Activated CD4-positive, alpha-beta T cell treated with anti-CD3 and anti-CD28 coated beads, Interleukin-2, amount 50 U/mL, for 1 hour (primary cell): Measurements from ENCODE around the gene SYNE2.
"Not testable (repeated sequence)": the region's sequence is repeated elsewhere in the genome, so short reads cannot be mapped to it uniquely, and the experiment has no call there.

ENCODE experiments used
- DNase-seq: peaks from one replicate; pipeline ENCODE4 v3.0.0-alpha.2; 2020

The SYNE2 gene

GRCh38 chr14:64035143-64035542, 182.3 kb downstream of the SYNE2 start:
- DNase-seq, result no peak

GRCh38 chr14:64037869-64038745, 185.3 kb downstream of the SYNE2 start:
- not testable (repeated sequence) for DNase-seq

- no peak for DNase-seq
Measured at GRCh38 chr14:64038841-64039542, 186.2 kb downstream of the SYNE2 start.

GRCh38 chr14:64040044-64040443, 187.2 kb downstream of the SYNE2 start:
- DNase-seq, result no peak

GRCh38 chr14:64043296-64043695, 190.5 kb downstream of the SYNE2 start:
- not testable (repeated sequence) for DNase-seq

- DNase-seq, result no peak
Measured at GRCh38 chr14:64045091-64045490, 192.3 kb downstream of the SYNE2 start.

GRCh38 chr14:64049616-64050381, 197.0 kb downstream of the SYNE2 start:
- DNase-seq, result no peak

- no peak for DNase-seq
Measured at GRCh38 chr14:64053694-64054669, 201.2 kb downstream of the SYNE2 start.

- DNase-seq, result no peak
Measured at GRCh38 chr14:64059454-64060198, 206.8 kb downstream of the SYNE2 start.

GRCh38 chr14:64060199-64060545, 207.4 kb downstream of the SYNE2 start:
- DNase-seq, result no peak

GRCh38 chr14:64060648-64061096, 207.9 kb downstream of the SYNE2 start:
- DNase-seq, result no peak

- no peak for DNase-seq
Measured at GRCh38 chr14:64061115-64061514, 208.3 kb downstream of the SYNE2 start.

- DNase-seq, result no peak
Measured at GRCh38 chr14:64061706-64062105, 208.9 kb downstream of the SYNE2 start.

GRCh38 chr14:64062381-64063115, 209.7 kb downstream of the SYNE2 start:
- no peak for DNase-seq

- DNase-seq, result no peak
Measured at GRCh38 chr14:64064447-64064846, 211.6 kb downstream of the SYNE2 start.

GRCh38 chr14:64069634-64070359, 217.0 kb downstream of the SYNE2 start:
- no peak for DNase-seq

GRCh38 chr14:64074961-64075612, 222.3 kb downstream of the SYNE2 start:
- DNase-seq, result no peak

- no peak for DNase-seq
Measured at GRCh38 chr14:64075613-64076005, 222.8 kb downstream of the SYNE2 start.

GRCh38 chr14:64080452-64080851, 227.6 kb downstream of the SYNE2 start:
- no peak for DNase-seq
